ENCODE results near the gene ANKRD53.

The ANKRD53 gene

GRCh38 chr2:70956141-70956540, 22.3 kb upstream of the ANKRD53 start:
- no peak for TF ChIP-seq CTCF (IDR thresholded peaks at IDR 0.05; ENCODE audit: low read depth, low read length, missing control alignments)
- no peak for DNase-seq (ENCODE audit: low read depth)
- in situ Hi-C loops (cut with HindIII; ENCODE audit: low sequenced_read_pairs) = no loop called here
- H3K4me3 ChIP-seq (ENCODE audit: low read depth, low read length) = no peak overlapping the region

GRCh38 chr2:70957798-70958197, 20.6 kb upstream of the ANKRD53 start:
- in situ Hi-C loops (cut with HindIII; ENCODE audit: low sequenced_read_pairs) = no loop called here
- no peak for DNase-seq (ENCODE audit: low read depth)
- TF ChIP-seq CTCF (IDR thresholded peaks at IDR 0.05; ENCODE audit: low read depth, low read length, missing control alignments) = no peak
- H3K4me3 ChIP-seq (ENCODE audit: low read depth, low read length) = no peak overlapping the region

- DNase-seq (ENCODE audit: low read depth) = no peak
- in situ Hi-C loops (cut with HindIII; ENCODE audit: low sequenced_read_pairs) = no loop called here
- no peak for TF ChIP-seq CTCF (IDR thresholded peaks at IDR 0.05; ENCODE audit: low read depth, low read length, missing control alignments)
- no peak overlapping the region for H3K4me3 ChIP-seq (ENCODE audit: low read depth, low read length)
Observed at GRCh38 chr2:70958759-70959158, 19.7 kb upstream of the ANKRD53 start.

DNA sequence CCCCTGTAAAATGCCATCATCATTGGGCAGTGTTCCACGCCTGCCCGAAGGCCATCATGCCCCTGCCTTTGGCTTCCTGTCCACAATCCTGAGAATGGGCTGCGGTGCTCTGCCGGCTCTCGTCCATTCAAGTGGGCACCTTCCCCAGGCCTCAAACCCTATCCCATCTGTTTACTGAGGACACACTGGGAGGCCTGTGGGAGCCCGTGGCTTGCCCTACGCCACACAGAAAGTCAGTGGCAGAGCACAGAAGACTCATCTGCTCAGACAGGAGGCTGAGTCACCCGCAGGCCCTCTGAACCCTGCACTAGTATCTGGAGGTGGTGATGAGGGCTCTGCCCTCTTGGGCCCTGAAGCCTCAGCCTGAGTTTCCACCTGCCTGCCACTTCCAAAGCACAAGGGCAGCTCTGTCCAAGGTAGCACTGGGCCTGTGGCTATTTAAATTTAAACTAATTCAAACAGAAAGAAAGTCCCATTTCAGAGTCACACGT, 19.1 kb upstream of the ANKRD53 start:
- no peak for DNase-seq (ENCODE audit: low read depth)

DNA sequence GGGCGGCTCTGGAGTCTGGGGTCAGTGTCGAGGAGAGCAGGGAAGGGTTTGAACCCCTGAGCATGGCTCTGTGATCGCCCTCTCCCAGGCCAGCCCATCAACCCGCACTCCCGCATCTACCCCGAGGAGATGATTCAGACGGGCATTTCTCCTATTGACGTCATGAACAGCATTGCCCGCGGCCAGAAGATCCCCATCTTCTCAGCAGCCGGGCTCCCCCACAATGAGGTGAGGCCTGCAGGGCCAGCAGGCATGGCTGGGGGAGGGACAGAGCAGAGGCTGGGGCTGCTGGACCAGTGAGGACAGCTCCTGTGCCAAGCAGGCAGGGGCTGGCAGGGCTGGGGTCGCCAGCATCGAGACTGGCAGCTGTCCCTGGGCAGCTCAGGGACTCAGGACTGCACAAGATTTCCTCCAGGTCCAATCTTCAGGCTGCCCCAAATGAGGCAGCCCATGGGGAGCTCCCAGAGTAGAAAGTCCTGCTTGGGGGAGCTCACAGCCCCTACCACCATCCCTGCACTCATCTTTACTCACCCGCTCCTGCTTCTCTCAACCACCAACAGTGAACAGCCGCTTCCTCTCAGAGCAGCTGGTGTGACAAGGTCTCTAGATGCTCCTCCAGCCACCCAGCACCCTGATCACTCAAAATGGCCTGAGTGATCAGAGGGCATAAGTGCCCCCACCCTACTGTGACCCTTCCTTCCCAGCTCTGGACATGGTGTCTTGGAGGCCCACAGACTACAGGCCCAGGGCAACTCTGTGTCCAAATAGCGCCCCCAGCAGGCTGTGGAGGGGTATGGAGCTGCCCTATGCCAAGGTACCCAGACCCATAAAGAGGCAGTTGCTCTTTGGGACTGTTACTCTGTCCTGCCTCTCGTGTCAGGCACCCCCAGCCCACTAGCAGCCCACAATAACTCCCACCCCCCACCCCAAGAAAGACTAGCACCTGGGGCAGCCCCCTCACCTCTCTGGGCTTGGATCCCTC, 18.3 kb upstream of the ANKRD53 start:
- in situ Hi-C loops (cut with HindIII; ENCODE audit: low sequenced_read_pairs) = no loop called here
- H3K4me3 ChIP-seq (ENCODE audit: low read depth, low read length) = no peak overlapping the region
- no peak for TF ChIP-seq CTCF (IDR thresholded peaks at IDR 0.05; ENCODE audit: low read depth, low read length, missing control alignments)
- no peak for DNase-seq (ENCODE audit: low read depth)

More for the DNA sequence above, 19.1 kb upstream of the ANKRD53 start:
- no peak for TF ChIP-seq CTCF (IDR thresholded peaks at IDR 0.05; ENCODE audit: low read depth, low read length, missing control alignments)
- no peak overlapping the region for H3K4me3 ChIP-seq (ENCODE audit: low read depth, low read length)
- in situ Hi-C loops (cut with HindIII; ENCODE audit: low sequenced_read_pairs) = no loop called here

DNA sequence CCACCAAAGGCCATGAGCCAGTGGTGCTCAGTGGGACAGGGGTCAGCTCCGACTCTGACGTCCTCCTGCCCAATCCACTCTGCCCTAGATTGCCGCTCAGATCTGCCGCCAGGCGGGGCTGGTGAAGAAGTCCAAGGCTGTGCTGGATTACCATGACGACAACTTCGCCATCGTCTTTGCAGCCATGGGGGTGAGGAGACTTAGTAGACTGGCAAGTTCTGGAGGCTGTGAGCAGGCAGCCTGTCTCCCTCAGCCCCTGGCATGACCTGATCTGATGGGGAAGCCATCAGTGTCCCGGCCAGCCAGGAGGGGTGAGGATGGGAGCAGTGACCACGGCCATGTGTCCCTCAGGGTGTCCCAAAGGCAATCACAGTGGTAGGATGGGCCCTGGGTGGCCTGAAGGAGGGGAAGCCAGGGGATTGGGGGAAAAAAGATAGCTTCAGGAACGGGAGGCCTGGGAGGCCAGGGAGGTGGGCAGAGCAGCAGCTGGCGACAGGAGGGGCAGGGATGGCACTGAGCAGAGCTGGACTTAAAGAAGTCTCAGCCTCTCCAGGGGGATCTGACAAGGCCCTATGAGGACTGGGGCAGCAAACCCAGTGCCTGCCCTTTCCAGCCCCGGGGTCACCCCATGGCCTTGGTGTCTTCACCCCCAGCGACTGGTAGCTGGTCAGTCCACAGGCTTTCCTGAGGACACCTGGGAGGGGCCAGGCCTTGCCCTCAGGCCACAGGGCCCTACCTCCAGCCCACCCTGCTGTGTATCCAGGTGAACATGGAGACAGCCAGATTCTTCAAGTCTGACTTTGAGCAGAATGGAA, 17.4 kb upstream of the ANKRD53 start:
- no peak for DNase-seq (ENCODE audit: low read depth)
- TF ChIP-seq CTCF (IDR thresholded peaks at IDR 0.05; ENCODE audit: low read depth, low read length, missing control alignments) = peak; percentile 34
- in situ Hi-C loops (cut with HindIII; ENCODE audit: low sequenced_read_pairs) = no loop called here
- no peak overlapping the region for H3K4me3 ChIP-seq (ENCODE audit: low read depth, low read length)

Measured in astrocyte of the cerebellum (primary cell).